Right lobe of liver (tissue), 6 donors: ENCODE results near the gene TBC1D12. TPM values are rescaled to one million over a fixed set of nuclear protein-coding genes. Genes with fewer than 3 reads are reported as not detected.
"Not testable (repeated sequence)": the region's sequence is repeated elsewhere in the genome, so short reads cannot be mapped to it uniquely, and the experiment has no call there.

Experiments used
- ATAC-seq, 4 donors: fragments of 200-7000 bp; cut with Tn5 transposase; one replicate each; pipeline ENCODE4 v1.9.1; 2020; ENCODE audit warnings: mild to moderate bottlenecking in 4 of 4, moderate library complexity in 4 of 4
- DNase-seq, 3 donors: peaks; one replicate each; pipeline ENCODE4 v3.0.0-alpha.2; 2020
- H3K27ac ChIP-seq, 3 donors: fragments of 200-600 bp; one replicate each; pipeline ENCODE4 v1.8.0; 2022
- H3K27me3 ChIP-seq, 2 donors: fragments of 200-600 bp; one replicate each; pipeline ENCODE4 v1.8.0; 2022
- H3K36me3 ChIP-seq, 4 donors: fragments of 200-600 bp; sonication (generic) in 1 of 4; one replicate each; pipeline versions ENCODE4 v1.5.1 to v1.8.0; 2017 to 2022; ENCODE audit warnings: control low read depth in 1 of 4
- H3K4me1 ChIP-seq, 4 donors: fragments of 200-600 bp; sonication (generic) in 1 of 4; one replicate each; pipeline versions ENCODE4 v1.5.1 to v1.8.0; 2017 to 2022; ENCODE audit warnings: control low read depth in 1 of 4
- H3K4me3 ChIP-seq, 3 donors: fragments of 200-600 bp; one replicate each; pipeline ENCODE4 v1.8.0; 2022
- H3K9me3 ChIP-seq, 4 donors: fragments of 200-600 bp; sonication (generic) in 1 of 4; one replicate each; pipeline versions ENCODE4 v1.5.1 to v1.8.0; 2017 to 2022; ENCODE audit warnings: control low read depth in 1 of 4
- CTCF ChIP-seq, 4 donors: fragments of 200-600 bp in 3 of 4; fragments of 450-650 bp in 1 of 4; IDR thresholded peaks; one replicate each; pipeline versions ENCODE4 v1.5.1 to v1.8.0; 2016 to 2022; ENCODE audit warnings: antibody characterized with exemption in 4 of 4, mild to moderate bottlenecking in 2 of 4
- POLR2A ChIP-seq: fragments of 450-650 bp; IDR thresholded peaks from one replicate; pipeline ENCODE4 v1.6.1; 2017; ENCODE audit warnings: antibody characterized with exemption, mild to moderate bottlenecking
- WGBS: methylation state at CpG from one replicate; pipeline ENCODE4 v1.1.6; 2018; ENCODE audit warnings: low coverage, low lambda C conversion rate; ENCODE audit not compliant: insufficient coverage; ENCODE audit errors: missing lambda C conversion rate; 5-methylcytosine and 5-hydroxymethylcytosine counted together
- intact Hi-C, 2 donors: fragments of 100-400 bp; cut with DNase I; formaldehyde crosslinking; loops; one replicate each; pipeline versions ENCODE4 v1.11.2 to v1.14.1; 2022
- total RNA-seq, 6 experiments: library from RNA; depleted of rRNA in 2 of 6; stranded (reverse); fragments of >200 nt in 2 of 6; fragmentation: NEBNext Ultra II Directional in 3 of 6; extraction: Animal tissue kit (Norgen Biotek cat#: 25700) in 3 of 6; gene quantifications; one replicate each; pipeline versions ENCODE4 v1.1.0 to v1.2.4, GENCODE V29; 2016 to 2023
- donor health status: DM: no; HTN: yes; CAD: no.
- donor health status: DM: no; HTN: no; CAD: no.
- donor health status: DM: no; HTN: no; CAD: no.
- donor health status: DM: no; HTN: yes; CAD: no.
- donor health status: DM: no; HTN: yes; CAD: no.

The TBC1D12 gene
- total RNA-seq, 6 experiments from 2014 or later, result 3.8 to 5.2 (median 4.9) TPM

GRCh38 chr10:94533027-94533426, 130.7 kb downstream of the TBC1D12 start:
- Histone ChIP-seq H3K27ac (no peak overlapping the region), H3K27me3 (no peaks in the 10 kb centered on the region), H3K36me3 (peaks cover 0 to 10% (median 0%) of the 10 kb centered on the region in 4 donors), H3K4me3 (no peak overlapping the region), H3K9me3 (no peaks in the 10 kb centered on the region), H3K4me1 (no peaks in the 10 kb centered on the region)
- 83% methylated on average over 1 of the region's 1 CpG for WGBS
- DNase-seq (no peak), ATAC-seq (no peak)
- intact Hi-C loops, result no loop called here
- no peak for TF ChIP-seq CTCF (IDR thresholded peaks at IDR 0.05)
- TF ChIP-seq POLR2A, result no peak

GRCh38 chr10:94542282-94542681, 139.9 kb downstream of the TBC1D12 start:
- WGBS, result 92% methylated on average over 2 of the region's 2 CpGs
- H3K4me3 ChIP-seq, ATAC-seq, H3K27me3 ChIP-seq, H3K9me3 ChIP-seq, intact Hi-C loops, H3K36me3 ChIP-seq, DNase-seq, H3K27ac ChIP-seq: not testable (repeated sequence)
- peaks cover 0 to 13% (median 3%) of the 10 kb centered on the region in 4 donors for H3K4me1 ChIP-seq

GRCh38 chr10:94545391-94546048, 143.2 kb downstream of the TBC1D12 start, which contains the start of gene HELLS:
HELLS (plus strand) TSS chr10:94545788; CDS start chr10:94545922, 134 bp downstream.
- TF ChIP-seq POLR2A (peak; percentile 30), CTCF (IDR thresholded peaks at IDR 0.05) (peak in 1 of 4 donors; percentile 5)
- Histone ChIP-seq H3K27ac (peak within 1 kb of the TSS; percentile 56 to 74 (median 63)), H3K4me3 (peak within 1 kb of the TSS; percentile 67 to 95 (median 72)), H3K4me1 (peaks cover 0 to 13% (median 3%) of the 10 kb centered on the region in 4 donors), H3K9me3 (no peaks in the 10 kb centered on the region), H3K36me3 (no peaks in the 10 kb centered on the region), H3K27me3 (no peaks in the 10 kb centered on the region)
- peak; percentile 84 to 89 (median 88) for DNase-seq
- intact Hi-C loops, result no loop called here
- WGBS, result 0% methylated on average over 39 of the region's 48 CpGs
- peak; percentile 94 to 97 (median 94) for ATAC-seq

GRCh38 chr10:94546049-94546900, 143.9 kb downstream of the TBC1D12 start:
- Histone ChIP-seq H3K4me3 (peak overlapping the region; percentile 67 to 95 (median 72)), H3K9me3 (no peaks in the 10 kb centered on the region), H3K36me3 (no peaks in the 10 kb centered on the region), H3K27ac (peak overlapping the region in 1 of 3 donors; percentile 63), H3K27me3 (no peaks in the 10 kb centered on the region), H3K4me1 (peaks cover 0 to 13% (median 3%) of the 10 kb centered on the region in 4 donors)
- ATAC-seq (peak in 2 of 4 donors; percentile 22 to 41), DNase-seq (no peak)
- intact Hi-C loops, result no loop called here
- 2% methylated on average over 22 of the region's 25 CpGs for WGBS
- TF ChIP-seq CTCF (IDR thresholded peaks at IDR 0.05) (no peak), POLR2A (no peak)

- Histone ChIP-seq H3K36me3 (no peaks in the 10 kb centered on the region), H3K4me1 (peaks cover 0 to 13% (median 3%) of the 10 kb centered on the region in 4 donors), H3K4me3 (no peak overlapping the region), H3K27ac (no peak overlapping the region), H3K9me3 (no peaks in the 10 kb centered on the region), H3K27me3 (no peaks in the 10 kb centered on the region)
- ATAC-seq (peak in 1 of 4 donors; percentile 15), DNase-seq (no peak)
- TF ChIP-seq CTCF (IDR thresholded peaks at IDR 0.05), result no peak
- TF ChIP-seq POLR2A, result no peak
- intact Hi-C loops, result no loop called here
- 39% methylated on average over 1 of the region's 1 CpG for WGBS
These were observed 144.5 kb downstream of the TBC1D12 start for GRCh38 chr10:94546901-94547185.
